ENCODE measurements around the gene EDC3. TPM values are rescaled to one million over a fixed set of nuclear protein-coding genes. Genes with fewer than 3 reads are reported as not detected.

The EDC3 gene
- total and polyA plus RNA-seq, 7 experiments from 2014 or later, result 25.3 to 45.3 (median 34.2) TPM

GRCh38 chr15:74593122-74593521 lies 102.7 kb downstream of the EDC3 start:
- no peak for ATAC-seq
- Mint-ChIP-seq H3K27ac (no peak overlapping the region), H3K36me3 (peaks cover 0 to 37% (median 9%) of the 10 kb centered on the region in 5 donors), H3K27me3 (no peaks in the 10 kb centered on the region), H3K9me3 (no peaks in the 10 kb centered on the region), H3K4me1 (peaks cover 3 to 7% (median 4%) of the 10 kb centered on the region in 7 donors), H3K4me3 (no peak overlapping the region)
- POLR2A ChIA-PET, result interaction anchor here (0.8 kb wide), 1 partner anchor 1331 kb away, joined by 3 read pairs; no protein-coding TSS in a partner anchor
- Histone ChIP-seq H3K4me1 (ENCODE audit: control insufficient read depth in 2 of 2, insufficient read depth in 2 of 2, low read length in 2 of 2) (peaks cover 0 to 2% of the 10 kb centered on the region in 2 donors), H3K4me3 (ENCODE audit: low read length) (no peak overlapping the region), H3K9me3 (ENCODE audit: control insufficient read depth in 2 of 3, low read length in 3 of 3) (no peaks in the 10 kb centered on the region), H3K27me3 (ENCODE audit: control insufficient read depth in 2 of 2, insufficient read depth in 2 of 2, low read length in 2 of 2) (no peaks in the 10 kb centered on the region), H3K36me3 (ENCODE audit: control insufficient read depth in 2 of 3, insufficient read depth in 3 of 3, low read length in 3 of 3) (peaks cover 10 to 66% (median 12%) of the 10 kb centered on the region in 3 experiments), H3K27ac (ENCODE audit: low read depth, low read length) (no peak overlapping the region)
- CTCF ChIA-PET, result no interaction called here
- intact Hi-C loops (cut with micrococcal nuclease), result no loop called here
- no peak for DNase-seq

GRCh38 chr15:74592222-74592621 lies 103.6 kb downstream of the EDC3 start:
- intact Hi-C loops (cut with micrococcal nuclease), result no loop called here
- Mint-ChIP-seq H3K27me3 (no peaks in the 10 kb centered on the region), H3K27ac (peak overlapping the region in 1 of 9 donors; percentile 47), H3K4me3 (no peak overlapping the region), H3K9me3 (no peaks in the 10 kb centered on the region), H3K36me3 (peaks cover 0 to 37% (median 9%) of the 10 kb centered on the region in 5 donors), H3K4me1 (peaks cover 0 to 3% (median 0%) of the 10 kb centered on the region in 7 donors)
- H3K4me1 ChIP-seq (ENCODE audit: control insufficient read depth in 2 of 2, insufficient read depth in 2 of 2, low read length in 2 of 2), result no peaks in the 10 kb centered on the region
- no peak overlapping the region for H3K27ac ChIP-seq (ENCODE audit: low read depth, low read length)
- ATAC-seq (no peak), DNase-seq (no peak)
- no peaks in the 10 kb centered on the region for H3K27me3 ChIP-seq (ENCODE audit: control insufficient read depth in 2 of 2, insufficient read depth in 2 of 2, low read length in 2 of 2)
- POLR2A ChIA-PET, result no interaction called here
- no peak overlapping the region for H3K4me3 ChIP-seq (ENCODE audit: low read length)
- H3K36me3 ChIP-seq (ENCODE audit: control insufficient read depth in 2 of 3, insufficient read depth in 3 of 3, low read length in 3 of 3), result peaks cover 10 to 73% (median 12%) of the 10 kb centered on the region in 3 experiments
- no peaks in the 10 kb centered on the region for H3K9me3 ChIP-seq (ENCODE audit: control insufficient read depth in 2 of 3, low read length in 3 of 3)
- CTCF ChIA-PET, result no interaction called here

DNA sequence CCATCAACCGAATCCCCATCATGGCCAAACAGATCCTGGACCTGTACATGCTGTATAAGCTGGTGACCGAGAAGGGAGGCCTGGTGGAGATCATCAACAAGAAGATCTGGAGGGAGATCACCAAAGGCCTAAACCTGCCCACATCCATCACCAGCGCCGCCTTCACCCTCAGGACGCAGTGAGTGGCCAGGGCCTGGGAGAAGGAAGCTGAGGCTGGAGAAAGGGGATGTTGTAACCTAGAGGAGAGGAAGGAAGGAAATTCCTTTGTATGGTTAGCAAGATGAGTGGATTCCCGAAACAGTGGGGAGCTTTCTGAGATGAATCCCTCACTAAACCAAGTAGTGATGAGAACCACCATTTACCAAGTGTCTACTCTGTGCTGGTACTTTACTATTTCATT lies 106.0 kb downstream of the EDC3 start:
- no peak overlapping the region for H3K27ac ChIP-seq (ENCODE audit: low read depth, low read length)
- peaks cover 10 to 87% (median 12%) of the 10 kb centered on the region in 3 experiments for H3K36me3 ChIP-seq (ENCODE audit: control insufficient read depth in 2 of 3, insufficient read depth in 3 of 3, low read length in 3 of 3)
- CTCF ChIA-PET, result no interaction called here
- H3K9me3 ChIP-seq (ENCODE audit: control insufficient read depth in 2 of 3, low read length in 3 of 3), result no peaks in the 10 kb centered on the region
- H3K4me3 ChIP-seq (ENCODE audit: low read length), result no peak overlapping the region
- Mint-ChIP-seq H3K27ac (peak overlapping the region in 2 of 9 donors; percentile 31 to 60), H3K4me3 (no peak overlapping the region), H3K4me1 (peaks cover 0 to 9% (median 0%) of the 10 kb centered on the region in 7 donors), H3K36me3 (peaks cover 0 to 32% (median 8%) of the 10 kb centered on the region in 5 donors), H3K9me3 (no peaks in the 10 kb centered on the region), H3K27me3 (no peaks in the 10 kb centered on the region)
- DNase-seq (no peak), ATAC-seq (no peak)
- intact Hi-C loops (cut with micrococcal nuclease), result no loop called here
- no peaks in the 10 kb centered on the region for H3K4me1 ChIP-seq (ENCODE audit: control insufficient read depth in 2 of 2, insufficient read depth in 2 of 2, low read length in 2 of 2)
- no peaks in the 10 kb centered on the region for H3K27me3 ChIP-seq (ENCODE audit: control insufficient read depth in 2 of 2, insufficient read depth in 2 of 2, low read length in 2 of 2)
- POLR2A ChIA-PET, result no interaction called here

GRCh38 chr15:74585857-74586256 lies 110.0 kb downstream of the EDC3 start:
- DNase-seq, result no peak
- Histone ChIP-seq H3K36me3 (ENCODE audit: control insufficient read depth in 2 of 3, insufficient read depth in 3 of 3, low read length in 3 of 3) (peaks cover 4 to 70% (median 10%) of the 10 kb centered on the region in 3 experiments), H3K9me3 (ENCODE audit: control insufficient read depth in 2 of 3, low read length in 3 of 3) (no peaks in the 10 kb centered on the region), H3K4me1 (ENCODE audit: control insufficient read depth in 2 of 2, insufficient read depth in 2 of 2, low read length in 2 of 2) (no peaks in the 10 kb centered on the region), H3K27me3 (ENCODE audit: control insufficient read depth in 2 of 2, insufficient read depth in 2 of 2, low read length in 2 of 2) (no peaks in the 10 kb centered on the region), H3K27ac (ENCODE audit: low read depth, low read length) (no peak overlapping the region), H3K4me3 (ENCODE audit: low read length) (no peak overlapping the region)
- Mint-ChIP-seq H3K4me1 (peaks cover 0 to 16% (median 0%) of the 10 kb centered on the region in 7 donors), H3K4me3 (no peak overlapping the region), H3K27me3 (no peaks in the 10 kb centered on the region), H3K9me3 (no peaks in the 10 kb centered on the region), H3K27ac (peak overlapping the region in 2 of 9 donors; percentile 2 to 31), H3K36me3 (peaks cover 0 to 8% (median 8%) of the 10 kb centered on the region in 5 donors)
- CTCF ChIA-PET, result no interaction called here
- intact Hi-C loops (cut with micrococcal nuclease), result no loop called here
- no peak for ATAC-seq
- POLR2A ChIA-PET, result no interaction called here

DNA sequence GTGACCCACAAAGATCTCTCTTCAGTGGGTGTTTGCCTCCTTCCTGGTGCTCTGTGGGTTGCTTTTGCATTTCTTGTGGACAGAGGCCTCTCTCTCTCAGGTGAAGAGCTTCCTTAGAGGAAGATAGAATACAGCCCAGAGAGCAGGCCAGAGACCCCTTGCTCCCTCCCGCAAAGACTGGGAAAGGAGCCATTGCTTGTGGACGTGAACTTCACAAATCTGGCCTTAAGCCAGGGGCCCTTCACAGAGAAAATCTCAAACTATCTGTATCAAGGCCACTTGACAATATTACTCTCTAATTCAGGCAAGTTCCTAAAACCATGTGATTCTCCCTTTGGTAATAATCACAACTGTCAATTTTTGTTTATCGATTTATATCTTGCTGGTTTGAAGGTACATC lies 110.6 kb downstream of the EDC3 start:
- ChIA-PET POLR2A (no interaction called here), CTCF (no interaction called here)
- no peak for ATAC-seq
- Histone ChIP-seq H3K9me3 (ENCODE audit: control insufficient read depth in 2 of 3, low read length in 3 of 3) (no peaks in the 10 kb centered on the region), H3K4me3 (ENCODE audit: low read length) (no peak overlapping the region), H3K27ac (ENCODE audit: low read depth, low read length) (no peak overlapping the region), H3K4me1 (ENCODE audit: control insufficient read depth in 2 of 2, insufficient read depth in 2 of 2, low read length in 2 of 2) (no peaks in the 10 kb centered on the region), H3K27me3 (ENCODE audit: control insufficient read depth in 2 of 2, insufficient read depth in 2 of 2, low read length in 2 of 2) (no peaks in the 10 kb centered on the region), H3K36me3 (ENCODE audit: control insufficient read depth in 2 of 3, insufficient read depth in 3 of 3, low read length in 3 of 3) (peaks cover 0 to 70% (median 6%) of the 10 kb centered on the region in 3 experiments)
- Mint-ChIP-seq H3K27ac (no peak overlapping the region), H3K36me3 (peaks cover 0 to 8% (median 5%) of the 10 kb centered on the region in 5 donors), H3K4me1 (peaks cover 0 to 18% (median 0%) of the 10 kb centered on the region in 7 donors), H3K27me3 (no peaks in the 10 kb centered on the region), H3K4me3 (no peak overlapping the region), H3K9me3 (peaks cover 0 to 1% (median 0%) of the 10 kb centered on the region in 11 donors)
- no peak for DNase-seq
- intact Hi-C loops (cut with micrococcal nuclease), result no loop called here

DNA sequence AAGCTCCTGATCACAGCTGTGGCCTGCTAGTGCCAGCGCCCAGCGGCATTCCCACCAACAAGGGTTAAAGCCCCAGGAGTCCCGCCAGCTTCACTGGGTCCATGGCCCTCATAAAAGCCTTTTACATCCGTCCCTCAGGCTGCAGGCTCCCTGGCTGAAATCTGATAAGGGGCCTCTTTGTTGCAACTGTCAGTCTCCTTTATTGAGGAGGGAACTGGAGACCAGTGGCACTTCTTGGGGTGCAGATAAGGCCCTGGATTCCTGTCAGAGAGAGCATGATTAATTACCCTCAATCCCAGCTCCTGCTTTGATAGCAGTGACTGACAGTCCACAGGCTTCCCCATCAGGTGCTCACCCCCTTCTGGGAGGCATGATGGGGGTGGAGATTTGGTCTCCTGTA lies 111.0 kb downstream of the EDC3 start:
- Histone ChIP-seq H3K27ac (ENCODE audit: low read depth, low read length) (no peak overlapping the region), H3K9me3 (ENCODE audit: control insufficient read depth in 2 of 3, low read length in 3 of 3) (no peaks in the 10 kb centered on the region), H3K27me3 (ENCODE audit: control insufficient read depth in 2 of 2, insufficient read depth in 2 of 2, low read length in 2 of 2) (no peaks in the 10 kb centered on the region), H3K36me3 (ENCODE audit: control insufficient read depth in 2 of 3, insufficient read depth in 3 of 3, low read length in 3 of 3) (peaks cover 0 to 70% (median 2%) of the 10 kb centered on the region in 3 experiments), H3K4me3 (ENCODE audit: low read length) (no peak overlapping the region), H3K4me1 (ENCODE audit: control insufficient read depth in 2 of 2, insufficient read depth in 2 of 2, low read length in 2 of 2) (no peaks in the 10 kb centered on the region)
- peak overlapping the region in 3 of 9 donors; percentile 43 to 76 (median 71) for H3K27ac Mint-ChIP-seq
- intact Hi-C loops (cut with micrococcal nuclease), result no loop called here
- peaks cover 0 to 18% (median 0%) of the 10 kb centered on the region in 7 donors for H3K4me1 Mint-ChIP-seq
- DNase-seq, result no peak
- POLR2A ChIA-PET, result no interaction called here
- H3K36me3 Mint-ChIP-seq, result peaks cover 0 to 8% (median 2%) of the 10 kb centered on the region in 5 donors
- no peaks in the 10 kb centered on the region for H3K27me3 Mint-ChIP-seq
- no peak overlapping the region for H3K4me3 Mint-ChIP-seq
- CTCF ChIA-PET, result no interaction called here
- no peak for ATAC-seq
- H3K9me3 Mint-ChIP-seq, result peaks cover 0 to 1% (median 0%) of the 10 kb centered on the region in 11 donors

DNA sequence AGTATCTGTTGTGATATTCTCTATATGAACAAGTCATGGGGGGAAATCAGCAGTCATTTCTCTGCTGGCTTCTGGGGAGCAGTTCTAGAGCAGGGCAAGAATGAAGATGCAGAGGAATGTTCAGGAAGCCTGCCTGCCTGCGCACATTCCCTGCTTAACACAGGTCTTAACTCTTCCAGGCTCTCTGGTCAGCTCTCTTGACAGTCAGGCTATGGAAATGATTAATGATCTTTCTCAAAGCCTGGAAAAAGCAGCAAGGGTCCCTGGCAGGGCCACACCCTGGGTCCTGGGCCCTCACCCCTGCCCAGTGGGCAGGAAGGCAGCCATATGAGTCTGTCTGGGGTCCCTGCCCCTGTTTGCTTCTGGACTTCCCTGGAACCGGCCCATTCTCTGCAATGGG lies 111.6 kb downstream of the EDC3 start:
- ChIA-PET CTCF (no interaction called here), POLR2A (no interaction called here)
- DNase-seq (no peak), ATAC-seq (no peak)
- Histone ChIP-seq H3K4me3 (ENCODE audit: low read length) (no peak overlapping the region), H3K4me1 (ENCODE audit: control insufficient read depth in 2 of 2, insufficient read depth in 2 of 2, low read length in 2 of 2) (no peaks in the 10 kb centered on the region), H3K27me3 (ENCODE audit: control insufficient read depth in 2 of 2, insufficient read depth in 2 of 2, low read length in 2 of 2) (no peaks in the 10 kb centered on the region), H3K36me3 (ENCODE audit: control insufficient read depth in 2 of 3, insufficient read depth in 3 of 3, low read length in 3 of 3) (peaks cover 0 to 70% (median 1%) of the 10 kb centered on the region in 3 experiments), H3K27ac (ENCODE audit: low read depth, low read length) (no peak overlapping the region), H3K9me3 (ENCODE audit: control insufficient read depth in 2 of 3, low read length in 3 of 3) (no peaks in the 10 kb centered on the region)
- no peak overlapping the region for H3K4me3 Mint-ChIP-seq
- H3K27ac Mint-ChIP-seq, result peak overlapping the region in 4 of 9 donors; percentile 24 to 76 (median 57)
- peaks cover 0 to 1% (median 0%) of the 10 kb centered on the region in 11 donors for H3K9me3 Mint-ChIP-seq
- peaks cover 0 to 18% (median 0%) of the 10 kb centered on the region in 7 donors for H3K4me1 Mint-ChIP-seq
- intact Hi-C loops (cut with micrococcal nuclease), result no loop called here
- peaks cover 0 to 10% (median 3%) of the 10 kb centered on the region in 5 donors for H3K36me3 Mint-ChIP-seq
- no peaks in the 10 kb centered on the region for H3K27me3 Mint-ChIP-seq

Measured in naive thymus-derived CD4-positive, alpha-beta T cell (primary cell).